HG03103 (cell line): ENCODE results near the gene PSMA6.
"Not testable (repeated sequence)": the region's sequence is repeated elsewhere in the genome, so short reads cannot be mapped to it uniquely, and the experiment has no call there.

Source experiments
- ATAC-seq: cut with Tn5 transposase; IDR thresholded peaks from one replicate; pipeline ENCODE4 v1.9.1; 2021; ENCODE audit warnings: low read depth; ENCODE audit not compliant: unreplicated experiment

Gene PSMA6

GRCh38 chr14:35281341-35281740, 10.8 kb upstream of the PSMA6 start:
- ATAC-seq: no peak

GRCh38 chr14:35284506-35284905, 7.7 kb upstream of the PSMA6 start:
- ATAC-seq: no peak

GRCh38 chr14:35285168-35286002, 6.8 kb upstream of the PSMA6 start:
- ATAC-seq: peak; percentile 56

GRCh38 chr14:35286003-35286600, 6.1 kb upstream of the PSMA6 start:
- ATAC-seq: no peak

GRCh38 chr14:35286707-35287106, 5.5 kb upstream of the PSMA6 start:
- no peak for ATAC-seq

GRCh38 chr14:35287431-35288013, 4.7 kb upstream of the PSMA6 start:
- ATAC-seq: no peak

- ATAC-seq: no peak
Measured at GRCh38 chr14:35289623-35290022, 2.6 kb upstream of the PSMA6 start.

- no peak for ATAC-seq
Measured at GRCh38 chr14:35292770-35293561, 784 bp downstream of the PSMA6 start.

- no peak for ATAC-seq
Measured at GRCh38 chr14:35295845-35296161, 3.6 kb downstream of the PSMA6 start.

GRCh38 chr14:35296545-35296944, 4.4 kb downstream of the PSMA6 start:
- no peak for ATAC-seq

GRCh38 chr14:35297706-35298105, 5.5 kb downstream of the PSMA6 start:
- no peak for ATAC-seq

GRCh38 chr14:35298351-35298750, 6.2 kb downstream of the PSMA6 start:
- no peak for ATAC-seq

- ATAC-seq: no peak
Measured at GRCh38 chr14:35299708-35300107, 7.5 kb downstream of the PSMA6 start.

- no peak for ATAC-seq
Measured at GRCh38 chr14:35300228-35300627, 8.0 kb downstream of the PSMA6 start.

GRCh38 chr14:35301334-35301733, 9.2 kb downstream of the PSMA6 start:
- not testable (repeated sequence) for ATAC-seq

- no peak for ATAC-seq
Measured at GRCh38 chr14:35301735-35302528, 9.8 kb downstream of the PSMA6 start.

GRCh38 chr14:35303149-35303935, 11.2 kb downstream of the PSMA6 start:
- ATAC-seq: no peak

- no peak for ATAC-seq
Measured at GRCh38 chr14:35304812-35305462, 12.8 kb downstream of the PSMA6 start.

- ATAC-seq: no peak
Measured at GRCh38 chr14:35305633-35306032, 13.5 kb downstream of the PSMA6 start.
